ENCODE measurements around the gene MORF4L1. TPM values are rescaled to one million over a fixed set of nuclear protein-coding genes. Genes with fewer than 3 reads are reported as not detected.
A peak's percentile ranks its signal among the peaks of the same experiment; 100 is the strongest.

Gene MORF4L1
- total RNA-seq, 1 donor from 2014 or later: 296 TPM

- no peak for TF ChIP-seq CTCF (IDR thresholded peaks at IDR 0.05; ENCODE audit: insufficient read depth, low read length, severe bottlenecking)
- Histone ChIP-seq H3K27me3 (ENCODE audit: control insufficient read depth, insufficient read depth, low read length) (no peaks in the 10 kb centered on the region), H3K4me3 (ENCODE audit: low read depth, low read length) (no peak overlapping the region), H3K36me3 (ENCODE audit: control insufficient read depth, insufficient read depth, low read length) (peaks cover 16% of the 10 kb centered on the region)
- FAIRE-seq (peak; percentile 100), DNase-seq (ENCODE audit: low read depth) (peak; percentile 99)
These were observed 58.1 kb downstream of the MORF4L1 start for GRCh38 chr15:78930577-78931388.

GRCh38 chr15:78931439-78932257, 59.0 kb downstream of the MORF4L1 start:
- Histone ChIP-seq H3K27me3 (ENCODE audit: control insufficient read depth, insufficient read depth, low read length) (no peaks in the 10 kb centered on the region), H3K4me3 (ENCODE audit: low read depth, low read length) (no peak overlapping the region), H3K36me3 (ENCODE audit: control insufficient read depth, insufficient read depth, low read length) (peaks cover 13% of the 10 kb centered on the region)
- FAIRE-seq (no peak), DNase-seq (ENCODE audit: low read depth) (no peak)
- TF ChIP-seq CTCF (IDR thresholded peaks at IDR 0.05; ENCODE audit: insufficient read depth, low read length, severe bottlenecking): no peak

GRCh38 chr15:78932258-78932808, 59.6 kb downstream of the MORF4L1 start:
- no peak for TF ChIP-seq CTCF (IDR thresholded peaks at IDR 0.05; ENCODE audit: insufficient read depth, low read length, severe bottlenecking)
- peaks cover 15% of the 10 kb centered on the region for H3K36me3 ChIP-seq (ENCODE audit: control insufficient read depth, insufficient read depth, low read length)
- no peak overlapping the region for H3K4me3 ChIP-seq (ENCODE audit: low read depth, low read length)
- FAIRE-seq (no peak), DNase-seq (ENCODE audit: low read depth) (no peak)
- no peaks in the 10 kb centered on the region for H3K27me3 ChIP-seq (ENCODE audit: control insufficient read depth, insufficient read depth, low read length)

- no peak for FAIRE-seq
- TF ChIP-seq CTCF (IDR thresholded peaks at IDR 0.05; ENCODE audit: insufficient read depth, low read length, severe bottlenecking): no peak
- Histone ChIP-seq H3K4me3 (ENCODE audit: low read depth, low read length) (no peak overlapping the region), H3K36me3 (ENCODE audit: control insufficient read depth, insufficient read depth, low read length) (peaks cover 12% of the 10 kb centered on the region), H3K27me3 (ENCODE audit: control insufficient read depth, insufficient read depth, low read length) (no peaks in the 10 kb centered on the region)
- DNase-seq (ENCODE audit: low read depth): no peak
These were observed 60.6 kb downstream of the MORF4L1 start for GRCh38 chr15:78933187-78933822.

GRCh38 chr15:78933823-78934654, 61.3 kb downstream of the MORF4L1 start:
- peaks cover 12% of the 10 kb centered on the region for H3K36me3 ChIP-seq (ENCODE audit: control insufficient read depth, insufficient read depth, low read length)
- DNase-seq (ENCODE audit: low read depth) (no peak), FAIRE-seq (no peak)
- no peak for TF ChIP-seq CTCF (IDR thresholded peaks at IDR 0.05; ENCODE audit: insufficient read depth, low read length, severe bottlenecking)
- H3K4me3 ChIP-seq (ENCODE audit: low read depth, low read length): no peak overlapping the region
- H3K27me3 ChIP-seq (ENCODE audit: control insufficient read depth, insufficient read depth, low read length): no peaks in the 10 kb centered on the region
